COLO829 (cell line): Measurements from ENCODE around the gene SIRPB2.

Source experiments
- DNase-seq: peaks from one replicate; pipeline ENCODE4 v3.0.0; 2012; ENCODE audit warnings: low spot score

Gene SIRPB2

DNA sequence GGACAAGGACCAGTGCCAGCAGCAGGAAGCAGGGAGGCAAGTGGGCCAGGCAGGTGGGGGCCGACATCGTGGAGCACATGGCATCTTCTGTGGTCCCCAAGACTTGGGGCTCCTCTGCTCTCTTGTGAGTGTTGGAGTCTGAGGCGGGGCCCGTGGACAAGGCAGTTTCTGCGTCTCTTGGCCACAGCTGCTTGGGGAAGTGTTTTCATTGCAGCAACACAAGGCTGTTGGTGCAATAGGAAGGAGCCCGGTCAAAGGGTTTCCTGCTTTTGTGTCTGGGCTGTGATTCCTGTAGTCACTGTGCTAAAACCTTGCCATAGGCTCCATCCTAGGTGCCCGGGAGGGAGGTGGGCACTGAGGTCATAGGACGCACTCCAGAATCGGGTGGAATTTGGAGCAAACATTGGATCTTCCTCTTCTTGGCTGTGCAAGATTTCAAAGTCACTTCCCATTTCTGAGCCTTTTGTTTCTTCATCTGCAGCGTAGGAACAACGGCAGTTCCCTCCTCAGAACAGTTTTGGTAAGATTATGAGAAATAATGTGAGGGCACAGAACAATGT lies at the start of gene SIRPB2:
SIRPB2 (minus strand) TSS at position 140 of the 560 bp plus-strand sequence; CDS start at position 79, 61 bp downstream.
- DNase-seq: no peak

GRCh38 chr20:1539816-1540419 lies 48.7 kb upstream of the SIRPB2 start:
- no peak for DNase-seq

GRCh38 chr20:1538655-1539054 lies 47.4 kb upstream of the SIRPB2 start:
- DNase-seq: no peak

- DNase-seq: no peak
Observed at GRCh38 chr20:1537731-1538058, 46.5 kb upstream of the SIRPB2 start.

DNA sequence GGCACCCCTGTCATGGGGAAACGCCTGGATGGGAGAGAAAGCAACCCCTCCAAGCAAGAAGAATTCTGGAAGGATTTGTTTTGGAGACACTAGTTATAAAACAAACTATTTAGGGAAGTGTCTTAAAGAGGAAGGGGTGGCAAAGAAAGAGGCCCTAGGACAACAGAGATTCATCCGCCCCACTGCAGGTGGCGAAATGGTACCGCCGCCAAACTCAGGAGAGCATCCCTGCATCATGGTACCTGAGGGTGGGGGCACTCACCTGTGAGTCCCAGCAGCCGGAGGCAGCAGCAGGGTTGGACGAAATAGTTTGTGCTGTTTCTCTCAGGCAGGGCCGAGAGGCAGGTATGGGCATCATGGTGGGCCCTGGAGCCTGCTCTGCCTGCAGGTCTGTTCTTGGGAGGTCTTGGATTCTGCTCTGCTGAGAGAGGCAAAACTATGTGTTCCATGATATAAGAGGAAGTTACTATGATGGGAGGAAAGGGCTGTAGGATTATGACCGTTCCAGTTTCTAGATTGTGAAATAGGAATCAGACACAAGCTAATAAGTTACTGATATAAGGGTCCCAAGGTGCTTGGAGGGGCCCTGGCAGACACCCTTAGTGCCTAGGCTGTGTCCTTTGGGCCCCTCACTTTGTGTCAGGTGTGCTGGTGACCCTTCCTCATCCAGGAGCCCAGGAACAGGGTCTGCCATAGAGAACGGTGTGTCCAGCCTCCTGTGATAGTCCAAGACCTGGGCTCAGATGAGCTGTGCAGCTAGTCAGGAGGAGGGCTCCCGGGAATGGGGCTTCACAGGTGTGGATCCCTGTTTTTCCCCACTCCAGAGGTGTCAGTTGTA lies 45.9 kb upstream of the SIRPB2 start:
- DNase-seq: no peak

DNA sequence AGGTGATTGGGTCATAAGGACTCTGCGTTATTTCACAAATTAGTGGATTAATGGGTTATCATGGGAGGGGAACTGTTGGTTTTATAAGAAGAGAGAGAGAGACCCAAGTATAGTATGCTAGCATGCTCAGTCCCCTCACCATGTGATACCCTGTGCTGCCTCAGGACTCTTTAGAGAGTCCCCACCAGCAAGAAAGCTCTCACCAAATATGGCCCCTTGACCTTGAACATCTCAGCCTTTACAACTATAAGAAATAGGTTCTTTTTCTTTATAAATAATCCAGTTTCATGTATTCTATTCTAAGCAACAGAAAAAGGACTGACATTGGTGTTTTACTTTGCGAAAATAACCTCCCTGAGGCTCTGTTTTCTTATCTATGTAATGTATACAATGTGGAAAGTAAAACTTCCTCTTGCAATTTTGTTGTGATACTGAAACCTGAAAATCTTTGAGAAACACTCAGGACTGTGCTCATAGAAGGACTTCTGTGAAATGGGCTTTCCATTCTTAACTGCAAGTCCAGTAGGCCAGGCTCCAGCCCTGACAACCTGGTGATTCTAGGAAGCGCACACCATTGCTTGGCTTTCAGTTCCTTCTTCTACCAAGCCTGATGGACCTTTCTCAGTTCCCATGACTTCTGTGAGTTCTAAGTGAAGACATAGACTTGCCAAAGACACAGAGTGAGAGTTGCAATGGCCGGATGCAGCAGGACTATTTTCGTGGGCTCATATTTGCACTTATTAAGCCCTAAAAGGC lies 44.4 kb upstream of the SIRPB2 start:
- no peak for DNase-seq

DNA sequence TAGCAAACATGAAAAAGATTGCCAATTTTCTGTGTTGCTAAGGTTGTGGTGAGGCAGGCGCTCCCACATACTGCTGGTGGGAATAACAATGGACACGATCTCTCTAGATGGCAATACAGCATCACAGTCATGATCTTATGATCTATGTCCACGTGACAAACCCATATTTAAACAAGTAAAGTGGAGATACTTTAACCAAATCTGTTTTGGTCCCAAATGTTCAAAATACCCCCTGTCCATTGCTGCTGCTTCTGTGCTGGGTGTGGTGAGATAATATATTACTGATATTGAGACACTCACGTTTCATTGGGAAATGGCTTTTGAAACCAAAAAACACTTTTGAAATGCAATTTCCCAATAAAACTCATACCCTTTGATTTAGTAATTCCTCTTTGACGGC lies 43.3 kb upstream of the SIRPB2 start:
- DNase-seq: no peak

DNA sequence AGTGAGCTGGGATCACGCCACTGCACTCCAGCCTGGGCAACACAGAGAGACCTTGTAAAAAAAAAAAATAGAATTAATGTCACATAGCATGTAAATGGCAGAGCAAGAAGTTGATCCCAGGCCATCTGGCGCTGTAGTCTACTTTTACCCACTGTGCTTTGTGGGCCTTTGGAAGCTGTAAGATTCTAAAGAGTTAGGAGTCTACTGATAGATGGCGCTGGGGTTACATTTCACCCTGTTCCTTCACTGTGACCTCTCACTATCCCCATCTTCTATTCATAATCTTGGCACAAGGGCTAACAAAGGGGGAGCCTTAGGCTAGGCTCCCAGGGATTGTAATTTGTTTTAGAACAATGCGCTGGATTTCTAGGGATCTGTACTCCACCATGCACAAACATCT lies 41.8 kb upstream of the SIRPB2 start:
- no peak for DNase-seq

DNA sequence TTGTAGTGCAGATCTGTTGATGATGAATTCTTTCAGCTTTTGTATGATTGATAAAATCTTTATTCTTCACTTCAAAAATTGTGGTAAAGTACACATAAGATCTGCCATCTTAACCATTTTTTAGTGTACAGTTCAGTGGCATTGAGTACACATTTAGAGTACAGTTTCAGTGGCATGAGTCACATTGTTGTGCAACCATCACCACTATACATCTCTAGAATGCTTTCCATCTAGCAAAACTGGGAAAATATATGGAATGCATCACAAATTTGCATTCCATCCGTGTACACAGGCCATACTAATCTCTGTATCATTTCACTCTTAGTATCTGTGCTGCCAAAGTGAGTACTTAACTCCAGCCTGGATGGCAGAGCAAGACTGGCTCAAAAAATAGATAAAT lies 37.6 kb upstream of the SIRPB2 start:
- no peak for DNase-seq

GRCh38 chr20:1527923-1528322 lies 36.7 kb upstream of the SIRPB2 start:
- no peak for DNase-seq

GRCh38 chr20:1526896-1527295 lies 35.7 kb upstream of the SIRPB2 start:
- no peak for DNase-seq

DNA sequence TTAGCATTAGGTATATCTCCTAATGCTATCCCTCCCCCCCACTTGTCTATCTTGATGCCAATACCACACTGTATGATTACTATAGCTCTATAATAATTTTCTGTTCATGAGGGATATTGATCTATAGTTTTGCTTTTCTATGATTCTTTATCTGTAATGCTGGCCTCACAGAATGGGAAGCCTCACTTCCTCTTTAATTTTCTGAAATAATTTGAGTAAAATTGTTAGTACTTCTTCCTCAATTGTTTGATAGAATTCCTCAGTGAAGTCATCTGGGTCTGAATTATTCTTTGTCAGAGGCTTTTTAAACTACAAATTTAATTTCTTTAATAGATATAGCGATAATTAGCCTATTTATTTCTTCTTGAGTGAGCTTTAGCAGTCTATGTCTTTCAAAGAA lies 35.1 kb upstream of the SIRPB2 start:
- no peak for DNase-seq

- no peak for DNase-seq
Observed at GRCh38 chr20:1524004-1524403, 32.8 kb upstream of the SIRPB2 start.

DNA sequence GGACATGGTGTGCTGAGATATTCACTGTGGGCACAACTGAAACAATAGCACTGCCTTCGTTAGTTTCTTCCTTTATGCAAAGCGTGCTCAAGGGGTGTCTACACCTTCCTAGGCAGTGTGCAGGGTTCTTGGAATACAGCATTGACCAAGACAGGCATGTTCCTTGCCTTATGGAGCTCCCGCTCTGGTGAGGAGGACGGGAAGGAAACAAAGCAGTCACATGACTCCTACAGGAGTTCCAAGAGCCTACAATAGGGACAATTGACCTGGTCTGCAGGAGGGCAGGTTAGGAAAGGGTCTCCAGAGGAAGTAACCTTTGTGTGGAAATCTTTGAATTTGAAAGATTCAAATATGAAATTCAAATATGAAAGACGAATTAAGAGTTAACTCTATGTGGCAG lies 25.8 kb upstream of the SIRPB2 start:
- DNase-seq: no peak

DNA sequence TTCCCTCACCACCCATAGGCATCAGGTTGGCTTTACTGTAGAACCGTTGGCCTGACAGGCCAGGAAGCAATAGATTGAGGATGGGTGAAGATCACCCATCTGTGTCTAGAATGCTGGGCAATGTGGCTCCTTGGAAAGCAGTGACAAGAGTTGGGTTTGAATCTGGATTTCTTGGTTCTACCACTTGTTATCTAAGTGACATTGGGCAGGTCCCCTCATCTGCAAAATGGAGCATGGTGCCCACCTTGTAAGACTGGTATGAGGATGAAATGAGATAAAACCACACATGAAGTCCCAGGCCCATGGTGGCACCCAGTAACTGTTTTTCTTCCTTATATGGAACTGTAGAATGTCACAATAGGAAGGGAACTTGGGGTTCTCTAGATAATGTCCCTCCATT lies 22.6 kb upstream of the SIRPB2 start:
- no peak for DNase-seq

- peak; percentile 42 for DNase-seq
Observed at GRCh38 chr20:1509237-1509636, 18.0 kb upstream of the SIRPB2 start.

GRCh38 chr20:1508574-1508973 lies 17.4 kb upstream of the SIRPB2 start:
- DNase-seq: no peak

- no peak for DNase-seq
Observed at GRCh38 chr20:1507276-1507675, 16.1 kb upstream of the SIRPB2 start.

DNA sequence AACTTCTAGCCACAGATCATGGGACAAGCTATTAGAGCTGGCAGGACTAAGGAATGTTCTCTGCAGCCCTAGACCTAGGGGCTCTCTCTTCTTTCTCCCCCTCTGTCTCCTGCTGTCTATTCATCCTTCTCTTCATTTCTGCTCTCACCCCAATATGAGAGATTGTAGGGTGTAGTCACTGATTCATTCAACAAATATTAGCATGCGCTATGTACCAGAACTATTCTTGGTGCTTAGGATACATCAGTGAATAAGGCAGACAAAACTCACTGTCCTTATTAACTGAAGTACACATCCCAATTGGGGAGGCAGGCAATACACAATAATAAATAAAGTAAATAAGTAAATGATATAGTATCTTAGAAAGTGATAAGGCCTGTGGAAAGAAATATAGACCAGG lies 14.7 kb upstream of the SIRPB2 start:
- DNase-seq: no peak

DNA sequence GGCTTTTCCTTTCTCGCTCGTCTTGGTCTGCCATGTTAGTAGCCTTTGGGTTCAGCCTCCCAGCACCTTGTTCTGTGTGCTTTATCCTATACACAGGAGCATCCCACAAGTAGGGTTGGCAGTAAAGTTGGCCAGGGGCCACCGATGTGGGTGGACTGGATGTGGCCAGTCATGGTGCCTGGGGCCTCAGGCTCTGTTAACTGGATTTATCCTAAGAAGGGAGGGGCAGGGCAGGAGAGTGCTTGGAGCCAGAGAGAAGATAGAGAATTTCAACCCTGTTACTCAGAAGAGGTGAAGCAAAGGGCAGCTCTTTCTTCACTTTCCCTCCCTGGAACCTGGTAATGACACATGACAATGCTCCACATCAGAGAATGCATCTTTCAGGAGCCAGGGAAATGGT lies 14.1 kb upstream of the SIRPB2 start:
- peak; percentile 19 for DNase-seq

DNA sequence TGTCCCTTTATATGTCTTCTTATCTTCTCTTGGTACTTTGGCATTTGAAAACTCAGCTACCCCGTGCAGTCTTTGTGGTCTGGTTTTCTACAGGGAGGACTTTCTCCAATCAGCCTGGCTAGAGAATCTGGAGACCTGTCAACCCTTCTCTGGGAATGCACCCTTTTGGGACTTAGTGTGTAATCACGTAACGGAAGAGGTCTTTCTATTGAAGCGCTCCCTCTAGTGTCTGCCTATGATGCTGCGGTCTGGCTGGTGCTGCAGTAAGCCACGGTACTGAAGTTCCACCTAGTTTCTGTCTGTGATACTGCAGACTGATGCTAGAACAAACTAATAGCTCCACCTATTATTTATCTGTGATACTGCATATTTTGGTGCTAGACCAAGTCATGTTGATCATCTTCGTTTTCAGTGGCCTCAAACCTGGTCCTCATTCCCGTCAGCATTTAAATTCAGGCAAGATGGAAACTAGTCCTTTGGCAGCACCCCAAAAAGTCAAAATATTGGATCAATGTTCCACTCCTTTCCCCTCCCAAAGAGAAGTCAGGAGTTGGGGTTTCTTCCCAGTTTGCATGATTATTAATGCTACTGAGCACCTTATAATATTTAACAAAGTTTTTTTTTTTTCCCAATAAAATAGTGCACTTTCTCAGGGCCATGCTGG lies 12.5 kb upstream of the SIRPB2 start:
- DNase-seq: peak; percentile 92

DNA sequence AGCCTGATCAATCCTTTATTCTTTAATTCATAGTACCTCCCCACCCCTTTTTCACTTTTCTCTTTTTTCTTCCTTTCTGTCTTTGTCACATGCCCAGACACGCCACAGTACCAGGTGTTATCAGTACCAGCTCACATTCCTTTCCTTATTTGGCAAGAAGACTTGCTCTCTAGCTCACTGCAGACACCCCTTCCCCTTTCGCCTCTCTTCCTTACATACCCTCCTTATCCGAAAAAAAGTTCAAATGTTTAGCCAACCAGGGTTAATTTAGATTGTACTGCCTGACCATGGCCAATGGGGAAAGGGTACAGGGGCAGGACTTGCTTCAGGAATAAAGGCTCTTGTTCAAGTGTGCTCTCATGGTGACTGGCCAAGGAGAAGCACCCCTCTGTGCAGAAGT lies 9.3 kb upstream of the SIRPB2 start:
- DNase-seq: no peak
